K562 (cell line): ENCODE measurements around the gene GTF2IRD2. TPM values are rescaled to one million over a fixed set of nuclear protein-coding genes. Genes with fewer than 3 reads are reported as not detected.
"Not testable (repeated sequence)": the region's sequence is repeated elsewhere in the genome, so short reads cannot be mapped to it uniquely, and the experiment has no call there.

Source experiments
- ATAC-seq: fragments of 200-7000 bp; cut with Tn5 transposase; 3 replicates; pipeline ENCODE4 v1.9.1; 2020; ENCODE audit warnings: moderate library complexity
- BruUV-seq: library from RNA; stranded (reverse); fragments of 400-500 nt; replicated peaks from 2 replicates; lab custom pipeline; 2021; lab: Mats Ljungman, UMichigan
- CTCF ChIA-PET: fragments of 300-600 bp; formaldehyde crosslinking; extraction: SDS; loops from one replicate; lab custom pipeline; 2021; ENCODE audit warnings: low intra/inter-chr PET ratio; lab: Yijun Ruan, JAX
- POLR2A ChIA-PET: fragments of 300-600, 350-650 bp; sonication (Branson Sonifier 250); formaldehyde crosslinking; extraction: SDS; loops from one replicate; lab custom pipeline; 2021; ENCODE audit warnings: antibody characterized with exemption, inconsistent platforms; lab: Yijun Ruan, JAX
- DNase-seq, 4 experiments: peaks; one replicate each; pipeline versions ENCODE4 v3.0.0 to v3.0.0-alpha.2; 2011 to 2018; ENCODE audit warnings: low spot score in 3 of 4, mixed read lengths in 3 of 4; ENCODE audit errors: extremely low read depth in 1 of 4
- FAIRE-seq: peaks from 2 replicates; lab custom pipeline; 2011; peaks lifted over from hg19 to GRCh38; lab: Jason Lieb, UNC
- H2AFZ ChIP-seq: 2 replicates; pipeline ENCODE4 v1.6.0; 2011; ENCODE audit warnings: low read depth, low read length, control low read depth, inconsistent platforms
- H3K27ac ChIP-seq: fragments of 200-600 bp; 3 replicates; pipeline ENCODE4 v1.8.0; 2011; ENCODE audit warnings: low read depth, mild to moderate bottlenecking, control low read depth, inconsistent platforms, low read length, moderate library complexity, mixed read lengths; ENCODE audit errors: extremely low read depth
- H3K27me3 ChIP-seq, 2 experiments: fragments of 300-600 bp in 1 of 2; 2 replicates in 1 of 2; 3 replicates in 1 of 2; pipeline versions ENCODE4 v1.6.0 to v1.8.0; 2011; ENCODE audit warnings: inconsistent platforms in 2 of 2, low read length in 2 of 2, mild to moderate bottlenecking in 1 of 2, mixed read lengths in 1 of 2, moderate library complexity in 1 of 2; ENCODE audit not compliant: control insufficient read depth in 2 of 2, insufficient read depth in 2 of 2
- H3K36me3 ChIP-seq: fragments of 300-600 bp; 3 replicates; pipeline ENCODE4 v1.8.0; 2011; ENCODE audit warnings: mild to moderate bottlenecking, low read length, inconsistent platforms; ENCODE audit not compliant: control insufficient read depth, insufficient read depth
- H3K4me1 ChIP-seq, 2 experiments: fragments of 200-600 bp in 1 of 2; replicated peaks in 1 of 2; 2 replicates in 1 of 2; 3 replicates in 1 of 2; pipeline versions ENCODE4 v1.5.1 to v1.8.0; 2011; ENCODE audit warnings: inconsistent platforms in 2 of 2, low read length in 2 of 2, mild to moderate bottlenecking in 1 of 2, mixed read lengths in 1 of 2, moderate library complexity in 1 of 2; ENCODE audit not compliant: control insufficient read depth in 2 of 2, insufficient read depth in 2 of 2
- H3K4me2 ChIP-seq: 2 replicates; pipeline ENCODE4 v1.6.1; 2011; ENCODE audit warnings: low read length, control low read depth, inconsistent platforms, mixed read lengths; ENCODE audit not compliant: insufficient read depth
- H3K4me3 ChIP-seq: fragments of 200-600 bp; sonication (generic), shearing (Covaris generic); 2 replicates; pipeline ENCODE4 v1.5.1; 2016; ENCODE audit warnings: control low read depth, inconsistent platforms
- H3K79me2 ChIP-seq: fragments of 200-600 bp; 3 replicates; pipeline ENCODE4 v1.8.0; 2011; ENCODE audit warnings: low read length, inconsistent platforms; ENCODE audit not compliant: control insufficient read depth, insufficient read depth
- H3K9ac ChIP-seq, 2 experiments: 2 replicates each; pipeline versions ENCODE4 v1.6.0 to v1.6.1; 2011; ENCODE audit warnings: low read depth in 2 of 2, low read length in 2 of 2, control low read depth in 1 of 2, inconsistent platforms in 1 of 2, mild to moderate bottlenecking in 1 of 2, mixed read lengths in 1 of 2; ENCODE audit not compliant: insufficient read depth in 1 of 2
- H3K9me1 ChIP-seq: one replicate; pipeline ENCODE4 v1.6.0; 2011; ENCODE audit warnings: inconsistent platforms, mild to moderate bottlenecking, low read length, moderate library complexity; ENCODE audit not compliant: control insufficient read depth, insufficient read depth
- H3K9me3 ChIP-seq: replicated peaks from 2 replicates; pipeline ENCODE4 v1.5.1; 2011; ENCODE audit warnings: low read depth, low read length, inconsistent platforms; ENCODE audit not compliant: control insufficient read depth, insufficient read depth
- H4K20me1 ChIP-seq: replicated peaks from 2 replicates; pipeline ENCODE4 v1.6.1; 2011; ENCODE audit warnings: low read length, inconsistent platforms, mixed read lengths; ENCODE audit not compliant: control insufficient read depth, insufficient read depth
- ESRRA ChIP-seq: fragments of 450-650 bp; IDR thresholded peaks from 2 replicates; pipeline ENCODE4 v1.6.1; 2014; ENCODE audit warnings: low read depth, mild to moderate bottlenecking, moderate library complexity, borderline replicate concordance
- GTF2E2 ChIP-seq: fragments of 200-800 bp; sonication (Bioruptor generic); IDR thresholded peaks from 2 replicates; pipeline ENCODE4 v1.6.1; 2016; ENCODE audit warnings: missing genetic modification characterization, missing compliant biosample characterization
- ZBTB11 ChIP-seq, 3 experiments: fragments of 200-800 bp in 1 of 3; fragments of 250-450 bp in 1 of 3; fragments of 450-650 bp in 1 of 3; sonication (Bioruptor Pico) in 1 of 3; sonication (Bioruptor generic) in 1 of 3; formaldehyde crosslinking in 1 of 3; IDR thresholded peaks; 2 replicates each; pipeline versions ENCODE4 v1.6.1 to v1.8.0; 2016 to 2022; ENCODE audit warnings: mild to moderate bottlenecking in 2 of 3, missing genetic modification characterization in 2 of 3, missing compliant biosample characterization in 1 of 3, moderate library complexity in 1 of 3
- ZFX ChIP-seq: sonication (generic); formaldehyde crosslinking; IDR thresholded peaks from 2 replicates; pipeline ENCODE4 v1.8.0; 2022; ENCODE audit warnings: mild to moderate bottlenecking, missing genetic modification reagents, moderate library complexity
- WGBS: fragments of 100-300 bp; shearing (Covaris generic); methylation state at CpG from one replicate; pipeline ENCODE4 v1.1.6; 2016; ENCODE audit warnings: low coverage, mixed read lengths; ENCODE audit not compliant: insufficient coverage; ENCODE audit errors: missing lambda C conversion rate; 5-methylcytosine and 5-hydroxymethylcytosine counted together
- in situ Hi-C: fragments of 300-500 bp; cut with MboI; formaldehyde crosslinking; loops from 4 replicates; pipeline ENCODE4 v1.15.0; 2018; ENCODE audit warnings: inconsistent platforms, mixed read lengths
- intact Hi-C: fragments of 100-400 bp; cut with micrococcal nuclease; formaldehyde crosslinking; loops from 2 replicates; pipeline ENCODE4 v1.14.2; 2022
- polyA plus RNA-seq, 8 experiments: library from polyadenylated mRNA; depleted of rRNA in 4 of 8; stranded (reverse) in 5 of 8; unstranded in 3 of 8; fragments of >200 nt; fragmentation: Nextera tagmentation in 2 of 8; fragmentation: Illumina TruSeq in 1 of 8; extraction: Ambion mirVana in 2 of 8; extraction: Trizol in 1 of 8; gene quantifications; 2 replicates each; pipeline versions ENCODE4 v1.2.1 to v1.2.3, GENCODE V29; 2011 to 2014; ENCODE audit warnings: inconsistent platforms in 1 of 8, missing spikeins in 1 of 8
- total RNA-seq, 7 experiments: library from RNA; depleted of rRNA in 6 of 7; stranded (reverse); fragments of >200 nt in 6 of 7; fragmentation: Illumina TruSeq in 2 of 7; extraction: Trizol in 2 of 7; gene quantifications; 2 replicates each; pipeline versions ENCODE4 v1.2.1 to v1.2.3, GENCODE V29; 2011 to 2021; ENCODE audit warnings: low replicate concordance in 1 of 7

The GTF2IRD2 gene
- total and polyA plus RNA-seq, 9 of the 15 experiments (the other 6 are each of a cell fraction or from before 2014, with no cell fraction given) = 1.9 to 9.7 (median 5.8) TPM

GRCh38 chr7:74890158-74891123 lies 39.0 kb upstream of the GTF2IRD2 start (continued):
- TF ChIP-seq ZBTB11 (CRISPR knock-in tag; IDR thresholded peaks at IDR 0.05) = 0 out of 6 replicates have a peak, but pooled peaks of 1 of the 3 experiments have one; percentile 33
- TF ChIP-seq GTF2E2 (tag) = 0 out of 2 replicates have a peak, but pooled peaks have one; percentile 52
- TF ChIP-seq ZFX (CRISPR knock-in tag) = peak; percentile 46; the same call in 1 of the 2 replicates
- TF ChIP-seq ESRRA = peak; percentile 28; the same call in 1 of the 2 replicates

DNA sequence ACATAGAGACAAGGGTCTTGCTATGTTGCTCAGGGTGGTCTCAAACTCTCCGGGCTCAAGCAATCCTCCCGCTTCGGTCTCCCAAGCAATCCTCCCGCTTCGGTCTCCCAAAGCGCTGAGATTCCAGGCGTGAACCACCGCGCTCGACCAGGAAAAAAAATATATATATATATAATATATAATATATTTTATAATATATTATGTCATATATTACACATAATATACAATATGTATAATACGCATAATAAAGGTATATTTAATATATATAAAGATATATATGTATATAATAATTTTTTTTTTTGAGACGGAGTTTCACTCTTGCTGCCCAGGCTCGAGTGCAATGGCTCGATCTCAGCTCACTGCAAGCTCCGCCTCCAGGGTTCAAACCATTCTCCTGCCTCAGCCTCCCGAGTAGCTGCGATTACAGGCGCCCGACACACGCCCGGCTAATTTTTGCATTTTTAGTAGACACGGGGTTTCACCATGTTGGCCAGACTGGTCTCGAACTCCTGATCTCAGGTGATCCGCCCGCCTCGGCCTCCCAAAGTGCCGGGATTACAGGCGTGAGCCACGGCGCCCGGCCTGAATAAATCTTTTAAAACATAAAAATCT lies 38.2 kb upstream of the GTF2IRD2 start:
- H3K4me3 ChIP-seq = peak overlapping the region; percentile 21; the same call in 1 of the 2 replicates
- H4K20me1 ChIP-seq, H3K79me2 ChIP-seq, H3K4me1 ChIP-seq, H3K36me3 ChIP-seq, BruUV-seq, H3K27ac ChIP-seq, FAIRE-seq, H3K9me3 ChIP-seq, intact Hi-C loops, H3K27me3 ChIP-seq, H2AFZ ChIP-seq, H3K9me1 ChIP-seq, CTCF ChIA-PET, POLR2A ChIA-PET: not testable (repeated sequence)
- peak overlapping the region; percentile 25; the same call in 1 of the 2 replicates for H3K4me2 ChIP-seq
- ATAC-seq (peak; percentile 42), DNase-seq (peak in 1 of 4 experiments; percentile 0)
- H3K9ac ChIP-seq = peak overlapping the region in 1 of 2 experiments; percentile 74; a peak in 1 of 4 replicates
- in situ Hi-C loops = loop anchor here (25.0 kb wide), 1 partner anchor 1877 kb away; no protein-coding TSS in a partner anchor
- 11% methylated on average over 11 of the region's 31 CpGs for WGBS

DNA sequence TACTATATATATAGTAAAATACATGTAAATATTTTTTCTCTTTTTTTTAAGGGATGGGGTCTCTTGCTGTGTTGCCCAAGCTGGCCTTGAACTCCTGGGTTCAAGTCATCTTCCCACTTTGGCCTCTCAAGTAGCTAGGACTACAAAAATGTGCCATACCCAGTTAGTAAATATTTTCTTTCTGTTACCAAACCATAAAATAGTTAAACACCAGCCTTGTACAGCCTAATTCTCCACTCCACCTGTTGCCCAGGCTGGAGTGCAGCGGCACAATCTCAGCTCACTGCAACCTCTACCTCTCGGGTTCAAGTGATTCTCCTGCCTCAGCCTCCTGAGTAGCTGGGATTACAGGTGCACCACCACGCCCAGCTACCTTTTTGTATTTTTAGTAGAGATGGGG lies 33.9 kb upstream of the GTF2IRD2 start:
- CTCF ChIA-PET, H3K4me2 ChIP-seq, intact Hi-C loops, H3K4me3 ChIP-seq, H3K9me3 ChIP-seq, H3K27ac ChIP-seq, H3K9ac ChIP-seq, ATAC-seq, H3K4me1 ChIP-seq, H4K20me1 ChIP-seq, DNase-seq, H3K27me3 ChIP-seq, H3K9me1 ChIP-seq, POLR2A ChIA-PET, H3K79me2 ChIP-seq, BruUV-seq, H3K36me3 ChIP-seq, FAIRE-seq, H2AFZ ChIP-seq: not testable (repeated sequence)
- no CpG with 5 or more reads among the region's 3 CpGs for WGBS
- in situ Hi-C loops = loop anchor here (25.0 kb wide), 1 partner anchor 1873 kb away; no protein-coding TSS in a partner anchor
